HG03342 (cell line): ENCODE data around the gene KCNK18.
A peak's percentile ranks its signal among the peaks of the same experiment; 100 is the strongest.
"Not testable (repeated sequence)": the region's sequence is repeated elsewhere in the genome, so short reads cannot be mapped to it uniquely, and the experiment has no call there.

ENCODE experiments used
- ATAC-seq: cut with Tn5 transposase; IDR thresholded peaks from one replicate; pipeline ENCODE4 v1.9.1; 2021; ENCODE audit warnings: mild to moderate bottlenecking, moderate library complexity; ENCODE audit not compliant: unreplicated experiment

The KCNK18 gene

DNA sequence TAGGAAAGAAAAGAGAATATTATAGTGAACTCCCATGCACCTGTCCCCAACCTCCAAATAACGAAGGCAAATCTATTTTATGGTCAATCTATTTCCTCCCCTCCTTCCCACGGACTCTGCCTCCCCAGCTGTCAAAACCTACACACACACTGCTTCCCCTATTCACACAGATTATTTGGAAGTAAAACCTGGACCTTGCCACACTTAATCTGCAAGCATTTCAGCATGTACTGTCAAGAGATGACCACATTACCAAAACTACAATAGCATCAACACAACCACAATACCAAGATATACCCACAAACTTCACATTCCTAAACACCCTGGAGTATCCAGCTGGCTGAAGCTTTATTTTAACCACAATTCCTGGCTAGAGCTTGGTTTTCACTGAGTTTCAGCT is 27.8 kb upstream of the KCNK18 start:
- ATAC-seq, result no peak

DNA sequence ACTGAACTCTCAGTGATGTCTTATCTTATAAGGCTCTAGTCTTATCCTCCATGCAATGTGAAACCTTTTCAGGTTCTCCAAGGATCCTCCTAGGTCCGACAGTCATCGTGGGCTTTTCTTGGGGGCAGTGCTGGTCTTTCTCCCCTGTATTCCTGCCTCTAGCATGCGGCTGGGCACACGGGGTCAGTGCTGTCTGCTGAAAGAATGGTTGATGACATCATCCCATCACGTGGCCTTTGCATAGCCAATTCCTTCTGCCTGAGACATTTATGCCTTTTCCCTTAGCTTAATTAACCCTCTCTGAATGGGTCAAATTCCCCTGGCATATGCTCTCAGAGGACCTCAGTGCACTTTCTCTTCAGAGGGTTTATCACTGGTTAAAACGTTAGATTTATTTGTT is 27.0 kb upstream of the KCNK18 start:
- ATAC-seq, result no peak

DNA sequence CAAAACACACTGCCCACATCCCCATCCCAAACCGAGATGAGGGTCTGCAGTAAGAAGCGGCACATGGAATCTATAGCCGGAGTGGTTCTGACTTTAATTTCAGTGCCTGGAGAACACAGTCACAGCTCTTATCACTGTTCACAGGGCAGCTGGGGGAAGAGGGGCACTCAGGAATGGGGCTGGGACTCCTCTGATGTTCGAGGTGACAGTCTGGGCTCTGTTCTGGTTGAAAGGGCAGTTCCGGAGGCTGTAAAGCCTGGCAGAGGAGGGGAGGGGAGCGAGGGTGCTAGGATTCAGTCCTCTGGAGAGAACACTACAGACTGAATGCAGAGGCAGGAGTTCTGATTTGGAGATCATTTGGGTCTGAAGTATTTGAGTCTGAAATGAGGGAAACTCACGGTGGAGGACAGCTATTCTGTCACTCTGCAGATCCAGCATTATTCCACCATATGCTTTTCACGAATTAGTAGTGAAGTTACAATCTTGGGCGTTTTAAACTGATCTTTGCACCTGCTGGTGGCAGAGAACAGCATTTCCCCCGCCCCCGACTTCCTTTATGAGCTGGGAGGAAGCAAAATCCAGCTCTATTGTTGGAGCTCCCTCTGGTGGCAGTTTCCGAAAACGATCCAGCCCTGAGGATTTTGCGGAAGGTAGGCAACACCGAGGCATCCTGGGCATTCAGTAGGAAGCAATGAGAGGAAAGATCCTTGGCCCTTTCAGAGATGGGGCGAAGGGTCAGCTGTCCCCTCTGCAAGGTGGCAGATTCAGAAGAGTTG is 22.7 kb upstream of the KCNK18 start:
- ATAC-seq, result peak; percentile 75

DNA sequence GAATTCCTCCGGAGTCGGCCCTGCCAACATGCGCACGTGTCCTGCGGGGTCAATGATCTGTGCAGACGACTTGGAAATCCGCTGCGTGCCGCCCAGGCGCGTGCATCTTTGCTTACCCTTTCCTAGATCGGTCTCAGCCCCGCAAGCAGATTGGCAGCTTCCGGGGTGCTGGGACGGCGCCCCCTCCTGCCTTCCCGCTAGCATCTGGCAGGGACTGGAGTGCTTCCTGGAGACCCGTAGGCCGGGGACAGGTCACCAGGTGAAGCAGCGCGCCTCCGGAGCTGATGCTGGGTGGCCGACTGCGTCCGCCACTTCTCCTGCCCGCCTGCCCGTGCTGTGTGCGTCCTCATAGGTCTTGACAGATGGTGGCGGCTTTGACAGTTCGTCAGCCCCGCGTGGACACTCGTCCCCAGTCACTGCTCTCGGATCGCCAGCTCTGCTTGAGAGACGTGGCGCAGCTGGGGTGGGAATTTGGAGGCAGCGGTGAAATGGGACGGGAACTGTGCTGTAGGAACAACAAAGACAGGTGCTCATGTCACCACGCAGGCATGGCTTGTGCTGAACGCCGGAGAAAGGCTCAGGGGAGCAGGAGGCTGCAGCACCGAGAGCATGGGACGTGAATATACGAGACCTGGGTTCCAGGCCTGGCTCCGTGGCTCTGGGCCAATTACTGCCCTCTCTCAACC is 21.9 kb upstream of the KCNK18 start:
- peak; percentile 34 for ATAC-seq

DNA sequence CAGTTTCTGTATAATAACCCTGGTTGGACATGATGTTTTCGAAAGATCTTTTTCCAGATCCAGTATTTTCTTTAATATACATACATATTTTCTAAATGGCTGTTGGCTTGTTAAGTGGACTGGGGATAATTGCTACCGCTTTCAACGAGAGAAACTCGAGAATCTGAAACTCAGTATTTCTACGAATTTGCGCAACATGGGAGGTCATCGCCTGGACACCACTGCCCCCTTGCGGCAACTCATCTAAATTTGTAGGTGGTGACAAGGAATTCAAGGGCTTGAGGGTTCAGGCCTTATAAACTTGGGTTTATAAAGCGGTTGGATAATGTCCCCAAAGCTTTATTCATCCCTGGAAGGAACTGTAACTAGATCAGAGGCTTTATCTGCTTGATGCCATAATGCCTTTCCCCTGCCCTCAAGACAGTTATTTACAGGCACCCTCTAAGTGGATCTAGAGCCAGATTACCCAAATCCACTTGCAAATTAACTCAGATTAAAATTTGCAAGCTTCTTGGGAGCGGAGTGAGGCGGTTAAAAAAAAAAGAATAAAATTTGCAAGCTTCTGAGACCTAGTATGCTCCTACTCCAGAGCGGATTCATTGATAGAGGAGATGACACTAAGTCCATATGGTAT is 21.3 kb upstream of the KCNK18 start:
- peak; percentile 63 for ATAC-seq

DNA sequence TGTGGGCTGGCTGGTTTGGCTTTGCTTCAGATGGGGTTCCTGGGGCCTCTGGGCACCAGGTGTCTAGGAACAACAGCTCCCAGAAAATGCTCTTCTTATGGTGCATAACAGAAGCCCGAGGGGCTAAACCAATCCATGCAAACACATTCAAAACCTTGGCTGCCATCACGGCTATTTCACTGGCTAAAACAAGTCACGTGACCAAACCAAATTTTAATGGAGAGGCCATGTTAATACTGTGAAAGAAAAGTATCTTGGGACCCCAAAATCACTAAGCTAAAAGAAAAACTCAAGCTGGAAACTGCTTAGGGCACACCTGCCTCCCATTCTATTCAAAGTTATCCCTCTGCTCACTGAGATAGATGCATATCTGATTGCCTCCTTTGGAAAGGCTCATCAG is 19.1 kb upstream of the KCNK18 start:
- ATAC-seq, result no peak

DNA sequence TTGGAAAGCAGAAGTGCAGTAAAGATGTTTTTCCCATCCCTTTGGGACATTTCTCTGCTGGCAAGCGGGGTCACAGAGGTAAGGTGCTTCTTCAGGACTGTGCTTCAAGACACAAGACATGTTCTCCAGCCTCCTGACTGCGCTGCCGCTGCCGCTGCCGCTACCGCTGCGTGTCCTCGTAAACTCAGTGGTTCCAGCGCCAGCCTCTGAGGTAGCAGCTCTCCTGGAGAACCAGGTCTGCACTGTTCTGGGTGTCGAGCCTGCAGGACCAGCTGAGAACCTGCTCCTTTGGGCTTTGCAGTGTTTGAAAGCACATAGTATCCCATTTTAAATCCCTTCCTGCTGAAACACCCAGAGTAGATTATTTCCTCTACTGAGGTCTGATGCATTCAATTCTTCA is 13.0 kb upstream of the KCNK18 start:
- no peak for ATAC-seq

DNA sequence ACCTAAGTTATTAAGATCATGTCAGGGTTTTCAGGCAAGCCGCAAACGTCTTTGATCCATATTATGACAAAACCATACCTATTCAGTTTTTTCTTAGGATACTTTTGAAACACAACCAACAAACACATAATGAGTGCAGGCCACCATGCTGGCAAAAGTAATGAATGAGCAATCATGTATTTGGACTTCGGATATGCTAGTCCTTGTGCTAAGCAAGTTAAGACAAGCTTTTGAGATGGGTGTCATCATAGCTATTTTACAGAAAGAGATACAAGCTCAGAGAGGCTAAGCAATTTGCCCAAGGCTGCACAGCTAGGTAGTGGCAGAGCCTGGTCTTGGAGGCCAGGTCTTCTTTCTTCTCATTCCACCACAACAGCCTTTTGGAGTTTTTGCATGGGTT is 12.5 kb upstream of the KCNK18 start:
- ATAC-seq, result no peak

DNA sequence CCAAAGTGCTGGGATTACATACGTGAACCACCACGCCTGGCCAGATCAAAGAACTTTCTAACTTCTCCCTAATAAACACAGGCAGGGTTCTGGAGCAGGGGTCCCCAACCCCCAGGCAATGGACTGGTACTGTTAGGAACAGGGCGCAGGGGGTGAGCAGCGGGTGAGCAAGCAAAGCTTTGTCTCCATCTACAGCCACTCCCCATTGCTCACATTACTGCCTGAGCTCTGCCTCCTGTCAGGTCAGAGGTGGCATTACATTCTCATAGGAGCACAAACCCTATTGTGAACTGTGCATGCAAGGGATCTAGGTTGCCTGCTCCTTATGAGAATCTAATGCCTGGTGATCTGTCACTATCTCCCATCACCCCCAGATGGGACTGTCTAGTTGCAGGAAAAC is 11.5 kb upstream of the KCNK18 start:
- ATAC-seq, result not testable (repeated sequence)

DNA sequence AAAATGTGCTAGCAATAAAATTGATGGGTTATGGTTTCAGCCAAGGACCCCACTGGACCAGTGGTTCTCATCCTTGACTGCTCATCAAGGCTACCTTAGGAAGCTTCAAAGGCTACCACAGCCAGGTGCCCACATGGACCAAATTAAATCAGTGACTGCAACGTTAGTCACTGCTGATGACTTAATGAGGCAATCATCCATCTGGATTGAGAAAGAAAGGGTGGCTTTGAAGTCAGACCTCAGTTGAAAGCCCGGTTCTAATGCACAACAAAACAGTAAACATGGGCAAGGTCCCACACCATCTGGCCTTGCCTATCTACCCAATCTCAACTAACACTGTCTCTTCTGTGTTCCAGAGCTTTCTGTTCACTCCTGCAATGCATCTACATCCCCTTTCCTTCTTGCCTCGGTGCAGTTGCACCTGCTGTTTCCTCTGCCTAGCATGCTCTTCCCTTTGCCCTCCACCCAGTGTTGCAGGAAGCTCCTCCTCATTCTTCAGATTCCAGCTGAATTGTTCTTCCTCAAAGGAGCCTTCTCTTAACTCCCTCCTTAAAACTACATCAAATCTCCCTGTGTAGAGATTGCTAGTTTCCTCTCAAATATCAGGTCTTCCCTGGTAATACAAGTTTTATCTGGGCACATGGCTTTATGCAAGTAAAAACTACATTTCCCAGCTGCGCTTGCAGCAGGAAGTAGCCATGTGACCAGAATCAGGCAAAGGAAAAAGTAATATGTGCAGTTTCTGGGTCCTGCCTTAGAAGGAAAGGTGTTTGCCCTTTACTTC is 10.3 kb upstream of the KCNK18 start:
- no peak for ATAC-seq

DNA sequence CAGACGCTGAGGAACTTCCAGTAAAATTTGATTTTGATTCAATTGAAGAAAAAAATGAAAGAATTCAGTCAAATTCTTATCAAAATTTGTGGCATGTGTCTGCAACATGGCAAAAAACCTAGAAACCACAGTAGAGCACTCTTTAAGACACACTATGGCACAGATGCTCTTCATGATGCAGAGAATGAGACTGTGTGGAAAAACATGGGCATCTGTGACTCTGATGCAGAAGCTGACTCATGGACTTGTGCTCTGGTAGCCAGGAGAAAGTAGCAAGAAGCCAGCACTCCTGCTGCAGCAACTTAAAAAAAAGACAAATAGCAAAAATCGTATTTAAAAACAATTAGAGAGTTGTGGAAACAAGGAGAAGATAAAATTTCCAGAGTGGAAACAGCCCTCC is 8.9 kb upstream of the KCNK18 start:
- ATAC-seq, result no peak

DNA sequence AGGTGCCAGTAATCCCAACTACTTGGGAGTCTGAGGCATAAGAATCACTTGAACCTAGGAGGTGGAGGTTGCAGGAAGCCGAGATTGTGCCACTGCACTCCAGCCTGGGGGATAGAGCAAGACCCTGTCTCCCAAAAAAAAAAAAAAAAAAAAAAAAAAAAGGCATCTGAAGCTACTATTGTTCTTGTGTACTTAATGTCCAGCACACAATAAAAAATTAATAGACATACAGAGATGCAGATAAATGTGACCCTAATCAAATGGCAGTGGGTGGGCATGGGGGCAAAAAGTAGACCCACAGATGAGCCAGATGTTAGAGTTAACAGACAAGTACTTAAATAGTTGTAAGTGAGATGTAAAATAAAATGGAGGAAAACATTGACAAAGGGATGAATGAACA is 7.7 kb upstream of the KCNK18 start:
- ATAC-seq, result no peak

DNA sequence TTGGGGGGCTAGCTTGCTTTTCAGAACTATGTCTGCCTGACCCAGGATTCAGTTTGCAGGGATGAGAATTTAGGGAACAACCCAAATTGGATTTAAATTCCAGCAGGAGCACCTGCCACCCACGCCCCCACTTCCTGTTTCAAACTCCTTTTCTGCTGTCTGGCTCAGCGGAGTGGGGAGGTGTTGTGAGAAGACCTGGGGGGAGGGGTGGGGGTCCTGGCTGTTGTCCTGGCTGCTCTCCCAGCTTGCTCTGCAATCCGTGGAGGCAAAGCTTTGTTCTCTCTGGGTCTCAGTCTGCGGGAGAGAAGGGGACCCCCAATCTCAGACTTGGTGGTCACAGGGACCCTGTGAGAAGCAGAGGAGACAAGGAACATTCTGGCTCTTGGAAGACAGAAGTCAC is 799 bp downstream of the KCNK18 start:
- no peak for ATAC-seq

DNA sequence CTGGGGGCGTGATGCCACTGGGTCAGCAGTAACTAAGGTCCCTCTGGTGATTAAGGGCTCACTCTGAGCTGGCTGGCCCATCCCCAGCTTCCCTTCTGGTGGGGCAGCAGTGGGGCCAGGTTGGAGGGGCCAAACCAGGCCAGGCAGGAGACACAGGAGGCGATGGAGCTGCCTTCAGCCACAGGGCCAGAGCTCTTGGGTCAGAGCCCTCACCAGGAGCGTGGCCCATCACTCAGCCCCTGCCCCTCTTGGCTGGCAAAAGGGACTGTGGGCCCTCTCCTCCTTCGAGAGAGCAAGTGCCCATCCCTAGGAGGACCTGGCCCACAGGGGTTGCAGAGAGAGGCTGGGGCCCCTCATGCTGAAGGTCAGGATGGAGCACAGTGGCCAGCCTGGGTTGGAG is 4.5 kb downstream of the KCNK18 start:
- ATAC-seq, result no peak

DNA sequence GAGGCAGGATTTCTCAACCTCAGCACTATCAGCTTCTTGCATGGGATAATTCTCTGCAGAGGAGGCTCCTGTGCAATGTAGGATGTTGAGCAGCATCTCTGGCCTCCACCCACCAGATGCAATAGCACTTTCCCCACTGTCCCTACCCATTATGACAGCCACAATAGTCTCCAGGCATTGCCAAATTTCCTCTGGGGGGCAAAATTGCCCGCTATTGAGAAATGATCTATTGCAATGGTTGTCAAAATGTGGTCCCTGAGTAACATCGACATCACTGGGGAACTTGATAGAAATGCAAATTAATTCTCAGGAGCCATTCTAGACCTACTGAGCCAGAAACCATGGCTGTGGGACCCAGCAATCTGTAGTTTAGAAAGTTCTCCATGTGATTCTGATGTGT is 7.0 kb downstream of the KCNK18 start:
- no peak for ATAC-seq

DNA sequence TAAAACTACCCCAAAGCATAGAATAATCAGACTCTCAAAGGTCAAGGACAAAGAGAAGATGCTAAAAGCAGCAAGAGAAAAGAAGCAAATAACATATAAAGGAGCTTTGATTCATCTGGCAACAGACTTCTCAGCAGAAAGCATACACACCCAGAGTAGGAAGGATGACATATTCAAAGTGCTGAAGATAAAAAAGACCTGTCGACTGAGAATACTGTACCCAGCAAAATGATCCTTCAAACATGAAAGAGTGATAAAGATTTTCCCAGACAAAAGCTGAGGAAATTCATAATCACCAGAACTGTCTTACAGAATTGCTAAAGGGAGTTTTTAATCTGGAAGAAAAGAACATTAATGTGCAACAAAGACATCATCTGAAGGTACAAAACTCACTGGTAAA is 14.9 kb downstream of the KCNK18 start:
- ATAC-seq, result no peak

DNA sequence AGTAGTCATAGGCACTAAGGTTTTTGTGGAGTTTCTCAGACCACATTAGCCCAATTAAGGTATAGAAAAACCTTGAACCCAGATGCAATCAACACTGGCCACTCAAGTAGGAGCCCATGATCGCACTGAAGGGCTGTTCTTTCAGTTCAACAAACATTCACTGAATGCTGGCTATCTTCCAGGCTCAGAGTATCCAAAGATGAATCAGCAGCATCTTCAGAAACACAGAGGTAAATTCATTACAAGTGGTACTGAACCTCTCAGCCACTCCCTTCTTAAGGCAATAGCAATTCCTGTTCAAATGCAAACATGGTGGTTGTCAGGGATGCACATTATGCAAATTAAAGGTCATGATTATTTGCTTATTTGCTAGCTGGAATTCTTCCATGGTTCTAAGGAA is 17.1 kb downstream of the KCNK18 start:
- no peak for ATAC-seq

DNA sequence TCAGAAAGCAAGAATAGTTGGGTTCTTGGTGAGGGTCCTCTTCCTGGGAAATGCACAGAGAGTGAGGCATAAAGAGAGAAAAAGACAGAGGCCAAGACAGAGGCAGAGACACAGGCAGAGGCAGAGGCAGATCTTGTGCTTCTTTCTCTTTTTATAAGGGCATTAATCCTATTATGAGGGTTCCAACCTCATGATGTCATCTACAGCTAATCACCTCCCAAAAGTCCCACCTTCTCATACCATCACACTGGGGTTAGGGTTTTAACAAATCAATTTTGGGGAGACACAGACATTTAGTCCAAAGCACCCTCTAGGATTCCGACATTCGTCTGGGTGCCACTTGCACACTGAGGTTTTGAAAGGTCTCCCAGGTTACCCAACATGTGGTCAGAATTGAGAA is 17.8 kb downstream of the KCNK18 start:
- ATAC-seq, result no peak

DNA sequence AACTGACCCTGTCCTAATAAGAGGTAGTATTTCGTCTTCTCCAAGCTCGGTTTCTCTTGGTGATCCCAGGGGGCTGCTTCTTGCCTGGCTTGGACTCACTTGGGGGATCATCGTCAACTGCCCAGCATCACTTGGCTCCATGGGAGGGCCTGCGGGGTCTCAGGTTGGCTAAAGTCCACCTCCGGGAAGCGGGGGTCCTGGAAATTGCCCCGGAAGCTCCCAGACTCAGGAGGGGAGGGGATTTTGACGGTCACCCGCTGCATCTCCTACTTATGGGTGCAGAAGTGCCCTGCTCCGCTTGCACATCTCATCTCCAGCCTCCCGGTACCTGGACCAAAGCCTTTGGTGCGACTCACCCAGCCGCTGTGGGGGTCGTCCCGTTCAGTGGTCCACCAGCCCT is 18.7 kb downstream of the KCNK18 start:
- ATAC-seq, result no peak

DNA sequence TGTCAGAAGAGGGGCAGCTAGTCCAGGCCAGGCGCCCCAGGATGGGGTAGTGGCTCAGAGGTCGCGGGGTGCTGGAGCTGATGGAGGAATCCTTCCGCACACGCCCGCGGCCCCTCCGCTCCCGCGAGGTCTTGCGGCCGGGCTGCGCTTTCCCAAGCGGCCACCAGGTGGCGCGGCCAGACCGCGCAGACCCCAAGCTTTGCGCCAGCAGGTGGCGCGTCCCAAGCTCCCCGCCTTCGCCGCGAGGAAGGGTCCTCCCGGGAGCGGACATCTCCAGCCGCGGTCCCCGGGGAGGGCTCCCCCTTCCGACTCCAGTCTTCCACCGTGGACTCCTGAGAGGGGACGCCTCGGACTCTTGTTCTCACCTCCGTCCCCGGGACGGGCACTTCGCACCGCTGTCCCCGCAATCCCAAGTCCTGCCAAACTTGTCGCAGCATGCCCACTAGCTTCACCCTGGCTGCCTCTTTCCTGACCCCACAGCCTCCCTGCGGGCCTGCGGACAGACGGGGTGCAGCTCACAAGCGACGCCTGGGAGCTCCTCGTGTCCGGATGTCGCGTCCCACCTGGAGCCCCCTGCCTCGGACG is 19.4 kb downstream of the KCNK18 start:
- ATAC-seq, result peak; percentile 85

DNA sequence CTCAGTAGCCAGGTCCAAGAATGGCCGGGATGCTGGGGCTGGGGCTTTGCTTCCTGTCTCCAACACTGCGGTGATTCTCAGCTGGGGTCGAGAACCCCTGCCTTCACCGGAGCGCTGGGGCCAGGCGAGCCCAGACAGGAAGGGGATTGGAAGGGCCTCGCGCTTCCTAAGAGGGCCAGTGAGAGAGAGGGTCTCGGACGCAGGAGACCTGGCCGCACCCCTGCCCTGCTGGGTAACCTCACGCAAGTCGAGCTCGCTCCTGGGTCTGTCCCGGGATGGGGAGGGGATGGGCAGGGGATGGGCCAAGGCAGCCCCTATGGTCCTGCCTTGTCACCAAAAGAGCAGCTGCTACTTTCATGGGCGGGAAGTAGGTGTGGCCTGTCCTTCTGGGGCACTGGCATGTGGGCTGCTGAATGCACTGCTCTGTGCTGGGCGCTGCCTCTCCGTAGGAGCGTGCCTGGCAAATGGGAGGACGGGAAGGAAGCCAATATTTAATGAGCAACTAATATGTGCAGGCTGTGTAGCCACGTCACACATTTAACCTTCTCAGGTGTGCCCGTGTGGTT is 20.0 kb downstream of the KCNK18 start:
- peak; percentile 41 for ATAC-seq
